ENCODE measurements around the gene SRGAP2C.
"Not testable (repeated sequence)": the region's sequence is repeated elsewhere in the genome, so short reads cannot be mapped to it uniquely, and the experiment has no call there.

SRGAP2C gene

GRCh38 chr1:121339611-121340010 lies 154.8 kb downstream of the SRGAP2C start:
- not testable (repeated sequence) for DNase-seq (ENCODE audit: low read depth)

DNA sequence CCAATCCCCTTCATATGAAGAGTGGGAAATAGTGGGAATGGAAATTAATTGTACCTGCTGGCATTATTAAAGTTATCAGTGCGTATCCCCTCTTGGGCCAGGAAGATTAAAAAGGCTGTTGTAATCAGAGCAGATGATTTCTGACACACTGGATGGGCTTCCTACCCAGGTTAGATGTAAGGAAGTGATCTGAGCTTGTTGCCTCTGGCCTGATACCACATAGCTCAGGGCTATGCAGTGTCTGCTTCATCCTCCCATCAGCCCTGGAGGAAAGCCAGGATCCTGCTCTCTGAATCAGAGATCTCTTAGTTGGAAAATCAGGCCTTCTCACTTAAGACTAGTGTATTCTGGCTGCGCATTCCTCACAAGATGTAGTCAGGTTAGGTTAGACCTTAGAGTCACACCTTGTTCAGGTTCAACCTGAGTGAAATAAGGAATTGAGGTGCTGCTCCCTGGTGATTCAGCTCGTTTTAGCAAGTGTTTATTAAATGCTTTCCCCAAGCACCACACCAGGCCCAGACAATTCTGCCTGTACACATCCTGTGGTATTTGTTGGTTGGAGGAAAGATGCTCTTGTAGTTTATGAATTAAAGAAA lies 158.6 kb downstream of the SRGAP2C start:
- DNase-seq (ENCODE audit: low read depth), result not testable (repeated sequence)

DNA sequence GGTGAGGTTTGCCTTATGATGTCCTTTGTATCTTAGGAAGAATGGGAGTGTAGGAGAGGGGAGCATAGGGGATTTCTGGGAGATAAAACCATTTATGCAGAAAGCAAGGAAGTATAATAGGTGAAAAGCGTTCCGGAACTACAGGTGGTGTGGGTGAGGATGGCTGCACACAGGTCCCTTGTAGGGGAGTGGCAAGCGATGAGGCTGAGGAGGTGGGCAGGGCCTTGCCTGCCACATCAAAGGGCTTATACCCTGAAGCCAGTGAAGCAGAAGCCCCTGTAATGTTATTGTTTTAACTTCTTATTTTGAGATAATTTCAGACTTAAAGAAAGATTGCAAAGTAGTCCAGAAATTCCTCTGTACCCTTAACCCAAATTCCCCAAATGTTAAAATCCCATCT lies 159.6 kb downstream of the SRGAP2C start:
- DNase-seq (ENCODE audit: low read depth), result not testable (repeated sequence)

DNA sequence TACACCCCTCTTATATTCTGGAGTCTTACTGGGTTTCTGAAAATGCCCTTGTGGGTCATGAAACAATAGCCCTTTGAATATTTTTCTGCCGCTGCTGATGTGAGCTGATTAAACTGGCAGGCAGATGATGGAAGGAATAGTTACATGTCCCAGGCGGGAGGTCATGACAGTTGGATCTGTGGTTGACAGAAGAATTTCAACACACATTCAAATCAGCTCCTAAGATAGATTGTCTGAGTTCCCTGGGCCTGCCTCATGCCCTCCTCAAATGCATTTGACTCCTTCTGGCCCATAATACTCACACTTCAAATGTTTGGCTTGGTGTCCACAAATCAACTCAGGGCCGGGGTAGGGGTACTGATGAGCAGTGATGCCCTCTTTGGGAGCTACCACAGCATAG lies 161.9 kb downstream of the SRGAP2C start:
- DNase-seq (ENCODE audit: low read depth), result not testable (repeated sequence)

DNA sequence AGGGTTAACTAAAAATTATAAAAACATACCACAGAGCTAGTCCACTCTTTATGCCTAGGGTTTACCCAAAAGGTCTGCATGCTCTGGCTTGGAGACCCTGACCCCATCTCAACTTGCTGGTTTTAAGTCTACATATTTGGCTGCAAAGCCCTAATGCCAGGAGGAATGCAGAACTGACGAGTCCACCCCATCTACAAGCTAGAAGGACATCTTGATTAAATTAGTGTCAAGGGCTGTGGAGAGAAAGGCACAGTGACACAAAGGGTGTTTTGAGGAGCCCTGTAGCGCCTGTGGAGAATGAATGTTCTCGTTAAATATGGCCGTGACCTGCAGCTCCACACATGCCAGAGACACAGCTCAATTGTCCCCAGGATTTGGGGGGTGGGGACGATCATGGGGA lies 162.7 kb downstream of the SRGAP2C start:
- DNase-seq (ENCODE audit: low read depth), result not testable (repeated sequence)

GRCh38 chr1:121348115-121348514 lies 163.3 kb downstream of the SRGAP2C start:
- DNase-seq (ENCODE audit: low read depth), result not testable (repeated sequence)

DNA sequence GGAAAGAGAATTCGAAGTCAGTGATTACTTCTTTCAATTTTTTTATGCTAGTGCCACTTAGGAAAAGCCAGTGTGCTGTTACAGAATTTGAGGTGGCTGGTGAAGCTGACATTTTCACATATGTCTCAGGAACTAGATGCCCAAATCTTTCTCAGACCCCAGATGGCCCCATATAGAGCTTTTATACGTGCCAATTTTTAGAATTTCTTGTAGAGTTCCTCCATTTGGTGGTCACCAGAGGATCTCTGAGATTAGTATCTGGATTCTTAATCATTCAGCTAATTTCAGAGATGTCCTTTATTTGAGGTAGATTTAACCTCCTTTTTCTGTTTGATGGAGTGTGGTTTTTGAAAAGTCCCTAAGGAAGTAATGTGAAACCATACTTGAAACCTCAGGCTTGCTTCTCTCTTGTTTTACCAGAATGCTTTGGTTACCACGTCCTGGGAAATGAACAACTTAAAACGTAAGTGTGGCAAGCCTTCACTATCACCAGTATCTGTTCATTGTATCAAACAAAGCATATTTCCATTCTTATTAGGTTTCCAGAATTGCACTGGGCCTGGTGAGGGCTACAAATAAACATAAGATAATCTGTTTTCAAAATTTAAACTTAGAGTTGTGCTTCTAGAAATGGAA lies 164.7 kb downstream of the SRGAP2C start:
- not testable (repeated sequence) for DNase-seq (ENCODE audit: low read depth)

GRCh38 chr1:121355711-121356420 lies 171.1 kb downstream of the SRGAP2C start:
- not testable (repeated sequence) for DNase-seq (ENCODE audit: low read depth)

DNA sequence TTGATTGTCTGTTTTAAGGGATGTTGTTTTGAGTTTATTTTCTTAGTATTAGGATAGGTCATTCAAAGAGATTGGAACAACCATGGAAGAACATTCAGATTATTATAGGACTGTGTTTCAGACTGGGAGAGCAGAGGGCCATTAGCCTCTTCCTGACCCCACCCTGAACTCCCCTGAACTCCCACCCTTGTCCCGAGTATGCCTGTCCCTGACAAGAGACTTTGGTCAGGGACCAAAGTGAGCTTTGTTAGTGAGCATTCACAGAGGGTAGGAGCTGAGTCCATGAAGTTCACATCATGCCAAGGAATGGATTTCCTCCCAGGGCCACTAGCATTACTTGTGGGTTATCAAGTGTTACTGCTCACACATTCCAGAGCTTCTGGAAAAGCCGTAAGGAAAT lies 172.0 kb downstream of the SRGAP2C start:
- DNase-seq (ENCODE audit: low read depth), result not testable (repeated sequence)

DNA sequence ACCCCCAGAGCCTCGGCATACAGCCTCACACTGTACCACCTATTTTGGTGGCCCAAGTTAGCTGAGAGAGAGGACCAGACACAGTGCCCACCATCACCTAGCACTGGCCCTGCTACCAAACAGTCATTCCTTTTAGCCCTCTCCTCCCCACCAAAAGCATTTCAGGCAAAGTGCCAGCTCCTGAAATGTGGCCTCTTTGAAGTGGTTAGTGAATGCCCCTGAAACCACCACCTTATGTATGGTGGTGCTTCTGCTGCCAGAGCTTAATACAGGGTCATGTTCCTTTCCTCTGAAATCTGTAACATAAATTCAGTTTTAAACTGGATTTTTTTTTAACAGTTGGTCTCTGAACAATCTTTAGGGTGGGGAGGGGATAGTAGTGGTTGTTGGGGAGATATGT lies 175.8 kb downstream of the SRGAP2C start:
- not testable (repeated sequence) for DNase-seq (ENCODE audit: low read depth)

GRCh38 chr1:121361451-121362233 lies 176.9 kb downstream of the SRGAP2C start:
- DNase-seq (ENCODE audit: low read depth), result not testable (repeated sequence)

- DNase-seq (ENCODE audit: low read depth), result not testable (repeated sequence)
These were observed 177.6 kb downstream of the SRGAP2C start for GRCh38 chr1:121362234-121362883.

DNA sequence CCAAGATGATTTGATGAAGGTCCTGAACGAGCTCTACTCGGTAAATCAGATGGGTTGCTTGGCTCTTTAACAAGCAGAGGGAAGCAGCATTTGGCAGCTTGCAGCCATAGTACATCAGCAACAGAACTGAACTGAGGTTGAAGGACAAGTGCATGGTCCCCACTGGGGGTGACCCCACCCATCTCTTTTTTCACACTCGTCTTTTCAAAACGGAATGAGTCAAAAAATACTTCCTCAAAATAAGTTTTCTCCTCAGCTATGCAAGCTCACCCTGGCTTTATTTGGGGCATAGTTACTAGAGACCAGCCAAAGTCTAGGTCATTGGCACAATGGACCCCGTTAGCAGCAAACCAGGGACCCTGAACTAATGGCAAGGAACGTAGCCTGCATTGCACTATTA lies 180.5 kb downstream of the SRGAP2C start:
- DNase-seq (ENCODE audit: low read depth), result not testable (repeated sequence)

GRCh38 chr1:121365723-121366122 lies 180.9 kb downstream of the SRGAP2C start:
- peak; percentile 3 for DNase-seq (ENCODE audit: low read depth)

GRCh38 chr1:121366171-121366570 lies 181.4 kb downstream of the SRGAP2C start:
- DNase-seq (ENCODE audit: low read depth), result not testable (repeated sequence)

- not testable (repeated sequence) for DNase-seq (ENCODE audit: low read depth)
These were observed 184.1 kb downstream of the SRGAP2C start for GRCh38 chr1:121368910-121369309.

- not testable (repeated sequence) for DNase-seq (ENCODE audit: low read depth)
These were observed 185.2 kb downstream of the SRGAP2C start for GRCh38 chr1:121369959-121370358.

- not testable (repeated sequence) for DNase-seq (ENCODE audit: low read depth)
These were observed 190.1 kb downstream of the SRGAP2C start for GRCh38 chr1:121374851-121375367.

DNA sequence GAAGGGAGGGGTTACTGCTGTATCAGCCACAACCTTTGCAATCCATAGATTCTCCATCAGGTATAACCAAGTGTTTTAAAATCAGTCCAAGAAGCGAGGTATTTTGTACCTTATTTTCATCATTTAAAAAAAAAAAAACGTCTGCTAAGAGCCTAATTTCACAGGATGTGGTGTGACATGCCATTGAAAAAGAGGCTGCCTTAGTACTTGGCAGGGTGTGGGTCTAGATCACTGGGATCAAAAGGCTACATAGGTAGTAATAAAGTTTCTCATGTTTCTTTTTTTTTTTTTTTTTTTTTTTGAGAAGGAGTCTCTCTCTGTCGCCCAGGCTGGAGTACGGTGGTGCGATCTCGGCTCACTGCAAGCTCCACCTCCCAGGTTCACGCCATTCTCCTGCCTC lies 192.2 kb downstream of the SRGAP2C start:
- DNase-seq (ENCODE audit: low read depth), result not testable (repeated sequence)

DNA sequence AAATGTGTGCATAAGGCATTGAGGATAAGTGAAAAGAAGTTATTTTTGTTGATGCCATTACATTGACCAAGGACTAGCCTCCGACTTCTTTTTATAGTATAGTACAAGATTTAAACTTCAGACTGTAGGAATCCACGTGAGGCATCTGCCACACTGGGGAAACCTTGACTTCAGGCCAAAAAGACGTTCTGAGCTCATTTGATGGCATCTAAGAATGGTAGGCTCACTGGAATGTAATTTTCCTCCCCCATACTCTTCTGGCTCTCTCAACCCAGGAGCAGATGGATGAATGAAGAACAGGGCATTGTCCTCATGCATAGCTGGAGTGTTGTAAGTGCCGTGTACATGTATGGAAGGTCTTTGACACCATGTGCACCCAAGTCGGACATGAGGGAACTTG lies 194.0 kb downstream of the SRGAP2C start:
- not testable (repeated sequence) for DNase-seq (ENCODE audit: low read depth)

DNA sequence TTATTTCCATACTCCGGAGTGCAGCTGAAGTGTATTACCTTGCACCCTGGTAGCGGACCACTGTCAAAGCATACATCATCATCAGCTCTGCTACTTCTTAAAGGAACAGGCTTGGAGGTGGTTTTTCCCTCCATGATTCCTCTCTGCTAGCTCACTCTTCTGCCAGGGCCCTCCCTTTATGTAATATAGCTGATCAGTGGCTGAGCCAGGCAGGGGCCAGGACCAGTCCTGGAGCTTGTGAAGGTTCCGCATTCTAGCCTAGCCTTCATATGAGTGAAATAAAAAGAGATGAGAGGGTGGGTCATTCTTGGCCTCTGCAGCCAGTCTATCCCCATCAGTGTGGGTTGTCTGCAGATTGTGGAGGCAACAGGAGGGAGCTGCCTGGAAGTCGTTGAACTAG lies 200.0 kb downstream of the SRGAP2C start:
- DNase-seq (ENCODE audit: low read depth), result not testable (repeated sequence)

Data from stimulated activated CD8-positive, alpha-beta memory T cell treated with anti-CD3 and anti-CD28 coated beads, Interleukin-7, amount 100 ng/mL, for 24 hours (primary cell).